Gastroesophageal sphincter (tissue), 4 donors: ENCODE data around the gene PSMB2. TPM values are rescaled to one million over a fixed set of nuclear protein-coding genes. Genes with fewer than 3 reads are reported as not detected.

Source experiments
- ATAC-seq: fragments of 150-250 bp; one replicate; pipeline ENCODE4 v1.9.1; 2016; ENCODE audit warnings: mild to moderate bottlenecking, moderate library complexity
- H3K27ac ChIP-seq, 4 donors: fragments of 200-600 bp; sonication (generic) in 3 of 4; 1 replicate in 3 of 4; 2 replicates in 1 of 4; pipeline ENCODE4 v1.5.1; 2016 to 2019
- H3K27me3 ChIP-seq: fragments of 200-600 bp; sonication (generic); one replicate; pipeline ENCODE4 v1.5.1; 2019
- H3K36me3 ChIP-seq, 2 donors: fragments of 200-600 bp; sonication (generic); one replicate each; pipeline ENCODE4 v1.5.1; 2019; ENCODE audit warnings: control low read depth in 1 of 2
- H3K4me1 ChIP-seq, 3 donors: fragments of 200-600 bp; sonication (generic); 1 replicate in 2 of 3; 2 replicates in 1 of 3; pipeline ENCODE4 v1.5.1; 2016 to 2019; ENCODE audit warnings: control low read depth in 2 of 3
- H3K4me3 ChIP-seq, 2 donors: fragments of 200-600 bp; sonication (generic); one replicate each; pipeline ENCODE4 v1.5.1; 2019; ENCODE audit warnings: mild to moderate bottlenecking in 1 of 2, moderate library complexity in 1 of 2
- H3K9me3 ChIP-seq, 3 donors: fragments of 200-600 bp; sonication (generic); one replicate each; pipeline ENCODE4 v1.5.1; 2017 to 2019; ENCODE audit warnings: control low read depth in 2 of 3
- EP300 ChIP-seq: sonication (generic); formaldehyde crosslinking; IDR thresholded peaks from one replicate; pipeline ENCODE4 v1.6.1; 2017; ENCODE audit warnings: antibody characterized with exemption, mild to moderate bottlenecking
- POLR2A ChIP-seq, 2 donors: fragments of 450-650 bp; IDR thresholded peaks; one replicate each; pipeline ENCODE4 v1.6.1; 2017; ENCODE audit warnings: antibody characterized with exemption in 2 of 2, mild to moderate bottlenecking in 2 of 2, moderate library complexity in 1 of 2
- POLR2AphosphoS5 ChIP-seq: sonication (generic); formaldehyde crosslinking; IDR thresholded peaks from one replicate; pipeline ENCODE4 v1.6.1; 2017; ENCODE audit warnings: antibody characterized with exemption
- WGBS, 2 donors: methylation state at CpG; one replicate each; pipeline ENCODE4 v1.1.5; 2018; ENCODE audit warnings: low coverage in 1 of 2; 5-methylcytosine and 5-hydroxymethylcytosine counted together
- total RNA-seq, 4 donors: library from RNA; depleted of rRNA; stranded (reverse); fragments of >200 nt; gene quantifications; one replicate each; pipeline ENCODE4 v1.1.0, GENCODE V29; 2016
- TF ChIP-seq, protein P1 (sequence below), 4 experiments: fragments of 200-600 bp in 2 of 4; fragments of 450-650 bp in 2 of 4; sonication (generic) in 1 of 4; IDR thresholded peaks; one replicate each; pipeline ENCODE4 v1.5.1; 2017 to 2019; ENCODE audit warnings: antibody characterized with exemption in 4 of 4, mild to moderate bottlenecking in 2 of 4, moderate library complexity in 2 of 4

Gene PSMB2
- total RNA-seq, 4 donors from 2014 or later = 31.0 to 39.3 (median 38.7) TPM

DNA sequence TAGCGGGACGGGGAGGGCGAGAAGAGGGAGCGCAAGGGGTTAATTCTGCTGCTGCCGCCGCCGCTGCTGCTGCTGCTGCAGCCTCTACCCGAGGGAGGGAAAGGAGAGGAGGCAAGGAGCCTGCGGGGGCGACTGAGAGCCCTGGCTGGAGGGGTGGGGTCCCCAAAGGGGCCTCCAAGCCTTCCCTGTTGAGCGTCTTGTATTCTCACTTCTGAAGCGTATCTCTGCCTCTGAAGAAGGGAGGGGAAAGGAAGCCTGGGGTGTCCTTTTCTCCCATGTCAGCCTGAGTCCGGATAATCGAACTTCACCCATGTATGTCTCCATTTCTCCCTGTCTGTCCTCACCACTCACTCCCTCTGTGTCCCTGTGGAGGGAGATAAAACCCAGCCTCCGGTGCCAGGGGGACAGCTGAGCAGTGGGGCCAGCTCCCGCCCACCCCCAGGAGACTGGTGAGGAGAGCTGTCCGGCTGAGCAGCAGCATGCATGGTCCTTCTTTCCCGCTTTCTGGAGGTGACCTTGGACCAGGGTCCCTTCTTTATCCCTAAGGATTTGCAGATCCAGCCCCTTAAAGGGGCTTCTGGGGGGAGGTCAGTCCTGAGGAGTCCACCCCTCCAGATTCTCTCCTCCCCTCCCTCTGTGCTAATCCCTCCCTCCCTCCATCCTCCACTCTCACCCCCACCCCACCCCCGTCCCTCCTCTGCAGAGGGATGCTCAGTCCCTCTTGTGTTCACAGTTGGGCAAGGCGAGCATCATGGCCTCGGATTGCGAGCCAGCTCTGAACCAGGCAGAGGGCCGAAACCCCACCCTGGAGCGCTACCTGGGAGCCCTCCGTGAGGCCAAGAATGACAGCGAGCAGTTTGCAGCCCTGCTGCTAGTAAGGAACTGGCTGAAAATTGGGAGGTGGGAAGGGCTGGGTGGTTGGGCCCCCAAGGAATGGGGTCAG lies 82.7 kb downstream of the PSMB2 start:
- 0 to 12% methylated on average over 5 to 6 of the region's 26 CpGs for WGBS, 2 donors
- Histone ChIP-seq H3K27me3 (no peaks in the 10 kb centered on the region), H3K9me3 (no peaks in the 10 kb centered on the region), H3K36me3 (peaks cover 0 to 27% of the 10 kb centered on the region in 2 donors), H3K4me3 (peak overlapping the region; percentile 74 to 95), H3K4me1 (peaks cover 0 to 78% (median 36%) of the 10 kb centered on the region in 3 donors), H3K27ac (peak overlapping the region; percentile 91 to 98 (median 96))
- no peak for ATAC-seq
- TF ChIP-seq POLR2AphosphoS5 (no peak), EP300 (no peak), POLR2A (IDR thresholded peaks at IDR 0.05) (no peak)
- TF ChIP-seq, protein P1, sequence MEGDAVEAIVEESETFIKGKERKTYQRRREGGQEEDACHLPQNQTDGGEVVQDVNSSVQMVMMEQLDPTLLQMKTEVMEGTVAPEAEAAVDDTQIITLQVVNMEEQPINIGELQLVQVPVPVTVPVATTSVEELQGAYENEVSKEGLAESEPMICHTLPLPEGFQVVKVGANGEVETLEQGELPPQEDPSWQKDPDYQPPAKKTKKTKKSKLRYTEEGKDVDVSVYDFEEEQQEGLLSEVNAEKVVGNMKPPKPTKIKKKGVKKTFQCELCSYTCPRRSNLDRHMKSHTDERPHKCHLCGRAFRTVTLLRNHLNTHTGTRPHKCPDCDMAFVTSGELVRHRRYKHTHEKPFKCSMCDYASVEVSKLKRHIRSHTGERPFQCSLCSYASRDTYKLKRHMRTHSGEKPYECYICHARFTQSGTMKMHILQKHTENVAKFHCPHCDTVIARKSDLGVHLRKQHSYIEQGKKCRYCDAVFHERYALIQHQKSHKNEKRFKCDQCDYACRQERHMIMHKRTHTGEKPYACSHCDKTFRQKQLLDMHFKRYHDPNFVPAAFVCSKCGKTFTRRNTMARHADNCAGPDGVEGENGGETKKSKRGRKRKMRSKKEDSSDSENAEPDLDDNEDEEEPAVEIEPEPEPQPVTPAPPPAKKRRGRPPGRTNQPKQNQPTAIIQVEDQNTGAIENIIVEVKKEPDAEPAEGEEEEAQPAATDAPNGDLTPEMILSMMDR (IDR thresholded peaks at IDR 0.05) = no peak

DNA sequence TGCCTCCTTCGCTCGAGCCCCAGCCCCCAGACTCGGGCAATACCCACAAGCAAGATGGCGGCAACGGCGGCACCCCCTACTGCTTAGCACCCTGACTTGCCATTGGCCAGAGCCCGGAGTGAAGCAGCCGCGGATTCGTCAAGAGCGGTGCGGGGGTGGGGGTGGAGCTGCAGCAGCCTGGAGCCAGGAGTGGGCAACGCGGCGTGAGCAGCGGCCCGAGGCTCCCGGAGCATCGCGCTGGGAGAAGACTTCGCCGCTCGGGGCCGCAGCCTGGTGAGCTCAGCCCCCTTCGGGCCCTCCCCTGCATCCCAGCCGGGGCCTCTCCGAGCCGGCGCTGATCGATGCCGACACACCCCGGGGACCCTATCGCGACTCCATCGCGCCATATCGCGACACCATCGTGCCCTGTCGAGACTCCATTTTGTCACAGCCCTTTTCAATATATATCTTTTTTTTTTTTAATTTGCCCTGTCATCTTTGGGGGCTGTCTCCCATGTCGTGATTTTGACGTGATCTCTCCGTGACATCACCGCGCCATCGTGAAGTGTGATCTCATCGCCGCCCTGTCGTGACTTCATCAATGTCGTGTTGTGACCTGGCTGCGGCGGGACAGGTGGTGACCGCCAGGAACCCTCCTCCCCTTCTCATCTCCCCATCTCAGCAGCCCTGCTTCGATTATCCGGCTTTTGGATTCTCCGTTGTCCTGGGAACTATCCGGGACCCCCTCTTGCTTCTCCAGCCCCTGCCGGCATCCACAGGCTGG lies 83.5 kb downstream of the PSMB2 start, which contains the start of gene NCDN:
Gene NCDN, plus strand, starts transcription at position 189 of the 763 bp plus-strand sequence. Its CDS starts 392 bp downstream, at position 581.
- Histone ChIP-seq H3K27ac (peak within 1 kb of the TSS; percentile 91 to 98 (median 96)), H3K9me3 (no peaks in the 10 kb centered on the region), H3K27me3 (no peaks in the 10 kb centered on the region), H3K4me1 (peaks cover 0 to 87% (median 36%) of the 10 kb centered on the region in 3 donors), H3K4me3 (peak within 1 kb of the TSS; percentile 74 to 95), H3K36me3 (peaks cover 0 to 27% of the 10 kb centered on the region in 2 donors)
- peak; percentile 97 for ATAC-seq
- peak; percentile 5 to 17 for TF ChIP-seq POLR2A (IDR thresholded peaks at IDR 0.05)
- TF ChIP-seq EP300 = no peak
- TF ChIP-seq, protein P1 (IDR thresholded peaks at IDR 0.05) = no peak
- peak; percentile 23 for TF ChIP-seq POLR2AphosphoS5
- 0 to 2% methylated on average over 4 to 26 of the region's 58 CpGs for WGBS, 2 donors

DNA sequence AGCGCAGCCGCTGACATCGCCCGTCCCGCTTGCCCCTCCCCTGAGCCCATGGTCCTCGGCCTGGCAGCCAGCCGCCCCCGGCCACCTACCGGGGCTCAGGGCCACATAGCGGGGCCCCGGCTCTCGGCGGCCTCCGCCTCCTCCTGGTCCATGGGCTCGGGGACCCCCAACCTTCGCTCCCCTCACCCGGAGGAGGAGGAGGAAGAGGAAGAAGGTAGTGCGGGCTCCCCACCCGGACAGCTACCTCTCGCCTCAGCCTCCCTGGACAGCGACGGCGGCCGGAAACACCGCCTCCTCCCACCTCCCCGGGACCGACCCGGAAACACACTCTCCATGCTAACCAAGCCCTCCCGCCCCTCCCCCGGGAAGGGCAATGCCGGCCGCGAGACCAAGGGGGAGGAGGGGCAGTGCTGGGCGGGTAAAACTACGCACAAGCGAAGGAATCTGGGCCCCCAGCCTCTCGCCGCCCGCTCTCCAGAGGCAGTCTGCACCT lies 84.2 kb downstream of the PSMB2 start, which contains the start of gene KIAA0319L:
Gene KIAA0319L, minus strand, starts transcription at position 286 of the 493 bp plus-strand sequence. CDS start 2,912 bp downstream, outside the sequence.
- Histone ChIP-seq H3K4me1 (peaks cover 0 to 86% (median 36%) of the 10 kb centered on the region in 3 donors), H3K36me3 (peaks cover 0 to 27% of the 10 kb centered on the region in 2 donors), H3K9me3 (no peaks in the 10 kb centered on the region), H3K27me3 (no peaks in the 10 kb centered on the region), H3K4me3 (peak within 1 kb of the TSS; percentile 74 to 95), H3K27ac (peak within 1 kb of the TSS; percentile 91 to 98 (median 96))
- ATAC-seq = peak; percentile 92
- TF ChIP-seq POLR2AphosphoS5 (peak; percentile 52), EP300 (no peak), POLR2A (IDR thresholded peaks at IDR 0.05) (peak; percentile 37 to 53)
- TF ChIP-seq, protein P1 (IDR thresholded peaks at IDR 0.05) = peak in 2 of 4 experiments; percentile 10 to 26
- WGBS, 2 donors = no CpG with 5 or more reads among the region's 39 CpGs

DNA sequence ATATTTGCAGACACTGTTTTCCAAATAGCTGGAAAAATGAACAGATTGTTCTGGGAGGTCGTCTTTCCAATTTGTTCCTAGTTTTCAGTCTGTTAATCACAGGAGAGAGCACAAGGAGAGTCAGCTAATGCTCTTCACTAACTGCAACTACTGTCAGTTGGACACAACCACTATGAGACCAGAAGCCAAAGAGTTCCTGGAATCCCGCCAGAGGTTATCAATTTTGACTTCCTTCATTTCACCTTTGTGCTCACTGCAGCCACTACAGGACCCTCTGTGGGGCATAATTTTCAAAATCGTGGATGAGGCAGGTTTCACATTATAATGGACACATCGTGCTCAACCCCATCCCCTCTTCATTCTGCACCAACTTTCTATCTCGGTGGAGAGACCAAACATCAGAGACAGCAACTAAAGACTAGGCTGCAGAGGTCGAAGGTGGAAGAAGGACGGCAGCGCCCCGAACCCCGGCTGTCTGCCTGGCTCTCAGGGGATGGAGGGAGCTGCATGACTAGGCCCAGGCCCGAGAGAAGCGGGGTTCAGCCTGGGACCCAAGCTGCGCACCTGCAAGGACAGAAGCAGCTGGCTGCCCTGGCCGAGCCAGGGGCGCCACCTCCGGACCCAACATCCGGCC lies 84.7 kb downstream of the PSMB2 start:
- Histone ChIP-seq H3K9me3 (no peaks in the 10 kb centered on the region), H3K27me3 (no peaks in the 10 kb centered on the region), H3K27ac (peak overlapping the region; percentile 91 to 98 (median 96)), H3K36me3 (peaks cover 0 to 27% of the 10 kb centered on the region in 2 donors), H3K4me1 (peaks cover 0 to 80% (median 36%) of the 10 kb centered on the region in 3 donors), H3K4me3 (peak overlapping the region; percentile 74 to 95)
- no peak for TF ChIP-seq EP300
- TF ChIP-seq POLR2AphosphoS5 = no peak
- TF ChIP-seq, protein P1 (IDR thresholded peaks at IDR 0.05) = no peak
- TF ChIP-seq POLR2A (IDR thresholded peaks at IDR 0.05) = no peak
- 2 to 3% methylated on average over 5 to 8 of the region's 17 CpGs for WGBS, 2 donors
- no peak for ATAC-seq
